SK-MEL-5 (cell line): Measurements from ENCODE around the gene ERGIC3. TPM values are rescaled to one million over a fixed set of nuclear protein-coding genes. Genes with fewer than 3 reads are reported as not detected.
"Not testable (repeated sequence)": the region's sequence is repeated elsewhere in the genome, so short reads cannot be mapped to it uniquely, and the experiment has no call there.

Source experiments
- DNase-seq: peaks from one replicate; pipeline ENCODE4 v3.0.0-alpha.2; 2016; ENCODE audit warnings: low read depth, low spot score
- in situ Hi-C: cut with HindIII; loops from 2 replicates; pipeline ENCODE4 v1.10.0; 2016; ENCODE audit warnings: low sequenced_read_pairs, high pct_unique_total_duplicates, low pct_unique_long_range_greater_than_20kb
- total RNA-seq: library from RNA; depleted of rRNA; stranded (reverse); fragments of >200 nt; shearing (Covaris generic); gene quantifications from 2 replicates; pipeline ENCODE4 v1.2.3, GENCODE V29; 2014

Gene ERGIC3
- total RNA-seq, 1 experiment from 2014 or later = 383 TPM

- DNase-seq, in situ Hi-C loops: not testable (repeated sequence)
Observed at GRCh38 chr20:35555461-35555860, 13.6 kb downstream of the ERGIC3 start.

DNA sequence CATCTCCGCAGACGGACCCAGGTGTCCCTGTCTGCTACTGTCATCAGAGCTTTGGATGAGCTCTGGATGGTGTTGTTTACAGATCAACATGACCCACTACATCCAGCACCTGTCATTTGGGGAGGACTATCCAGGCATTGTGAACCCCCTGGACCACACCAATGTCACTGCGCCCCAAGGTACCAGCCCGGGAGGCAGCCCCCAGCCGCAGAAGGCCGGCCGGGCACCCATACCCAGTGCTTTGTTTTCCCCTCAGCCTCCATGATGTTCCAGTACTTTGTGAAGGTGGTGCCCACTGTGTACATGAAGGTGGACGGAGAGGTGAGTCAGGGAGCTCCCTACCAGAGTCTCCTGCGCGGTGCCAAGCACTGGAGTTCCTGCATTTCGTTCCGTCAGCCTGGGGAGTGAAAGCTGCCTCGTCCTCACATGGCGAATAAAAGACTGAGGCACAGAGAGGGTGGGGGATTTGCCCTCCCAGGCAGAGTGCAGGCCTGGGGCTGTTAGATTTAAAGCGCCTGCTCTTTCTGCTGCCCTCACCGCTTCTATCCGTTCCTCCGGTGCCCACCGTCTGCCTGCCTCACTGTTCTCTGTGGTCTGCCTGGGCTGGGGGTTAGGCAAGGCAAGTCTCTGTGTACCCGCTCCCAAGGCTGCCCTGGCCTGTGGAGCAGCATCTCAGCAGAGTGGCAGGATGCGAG is 14.2 kb downstream of the ERGIC3 start:
- no peak for DNase-seq
- in situ Hi-C loops = no loop called here

GRCh38 chr20:35556871-35557270 is 15.0 kb downstream of the ERGIC3 start:
- in situ Hi-C loops = no loop called here
- DNase-seq = no peak

DNA sequence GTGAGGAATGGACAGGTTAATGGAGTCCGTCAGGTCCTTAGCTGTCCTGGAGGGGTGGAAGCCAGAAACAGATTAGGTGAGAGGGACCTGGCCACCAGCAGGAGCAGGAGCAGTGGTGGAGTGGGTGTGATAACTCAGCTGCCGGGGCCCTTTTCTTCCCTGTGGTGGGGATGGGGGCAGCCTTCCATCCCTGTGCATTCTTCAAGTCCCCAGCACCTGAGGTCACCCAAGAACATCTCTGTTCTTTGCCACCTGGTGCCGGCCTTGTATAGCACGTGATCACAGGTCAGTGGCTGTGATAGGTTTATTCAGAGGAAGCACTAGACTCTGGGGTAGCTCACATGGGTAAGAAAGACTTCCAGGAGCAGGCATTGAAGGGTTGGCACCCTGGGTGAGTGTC is 16.6 kb downstream of the ERGIC3 start:
- in situ Hi-C loops = no loop called here

DNA sequence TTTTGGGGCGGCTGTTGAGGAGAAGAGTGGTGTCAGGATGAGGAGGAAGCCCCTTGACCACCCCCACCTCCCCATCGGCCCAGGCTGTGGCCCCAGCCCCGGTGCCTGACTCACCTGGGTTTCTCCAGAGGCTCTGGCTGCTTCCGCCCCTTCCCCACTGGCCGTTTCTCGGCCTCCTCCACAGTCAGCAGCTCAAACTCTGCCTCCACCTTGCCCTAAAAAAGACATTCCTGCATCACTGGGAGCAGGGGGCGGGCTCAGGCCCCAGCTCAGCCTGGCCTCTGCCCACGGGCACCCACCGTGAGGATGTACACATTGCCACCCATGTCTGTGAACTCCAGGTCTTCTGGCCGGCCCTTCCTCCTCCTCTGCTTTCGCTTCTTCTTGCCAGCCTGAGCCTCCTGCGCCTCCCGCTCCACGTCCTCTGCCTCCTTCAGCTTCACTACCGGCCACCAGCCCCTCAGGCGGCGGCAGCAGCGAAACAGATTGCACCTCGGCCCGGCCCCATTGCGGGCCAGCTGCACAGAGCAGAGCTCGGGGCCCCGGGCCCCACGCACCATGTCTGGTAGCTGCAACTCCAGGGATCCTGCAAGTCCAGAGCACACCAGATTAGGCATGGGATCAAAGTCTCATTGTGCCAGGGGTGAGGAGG is 17.3 kb downstream of the ERGIC3 start:
- no peak for DNase-seq
- in situ Hi-C loops = no loop called here

More for the DNA sequence above, 16.6 kb downstream of the ERGIC3 start:
- DNase-seq = no peak

GRCh38 chr20:35560105-35560511 is 18.2 kb downstream of the ERGIC3 start:
- DNase-seq = no peak
- in situ Hi-C loops = no loop called here

- in situ Hi-C loops = no loop called here
- no peak for DNase-seq
Observed at GRCh38 chr20:35560541-35560940, 18.7 kb downstream of the ERGIC3 start.

DNA sequence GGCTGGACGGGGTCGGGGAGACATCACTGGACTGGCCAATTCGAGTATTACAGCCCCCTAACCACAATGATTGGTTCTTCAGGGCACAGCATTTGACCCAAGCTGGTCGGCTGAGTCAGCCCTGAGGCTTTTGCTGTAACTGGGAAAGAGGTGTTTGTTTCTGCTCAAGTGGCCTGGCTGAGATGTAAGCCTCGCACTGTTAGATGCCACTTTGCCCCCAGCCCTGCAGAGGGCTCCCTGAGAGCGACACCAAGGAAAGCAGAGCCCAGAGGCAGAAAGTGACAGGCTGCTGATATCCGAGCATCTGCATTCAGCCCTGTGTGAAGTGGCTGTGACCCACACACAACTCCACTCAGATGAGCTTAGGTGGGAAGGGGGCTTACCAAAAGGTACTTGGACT is 19.4 kb downstream of the ERGIC3 start:
- in situ Hi-C loops = no loop called here

DNA sequence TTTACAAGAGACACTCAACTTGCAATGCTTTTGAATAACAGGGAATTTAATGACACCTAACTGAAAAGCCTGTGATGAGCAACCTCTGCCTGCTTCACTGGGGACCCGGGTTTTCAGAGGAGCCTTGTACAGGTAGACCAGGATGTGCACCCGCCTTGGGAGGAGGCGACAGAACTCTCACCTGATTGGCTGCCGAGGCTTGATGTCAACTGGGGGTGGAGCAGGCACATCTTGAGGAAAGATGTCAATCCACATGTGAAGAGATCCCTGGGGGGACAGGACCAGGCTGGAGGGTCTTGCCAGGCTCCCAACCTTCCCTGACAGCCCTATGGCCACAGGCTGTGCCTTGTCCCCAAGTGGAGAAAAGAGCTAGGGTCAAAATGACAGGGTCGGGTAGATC is 19.8 kb downstream of the ERGIC3 start:
- in situ Hi-C loops = no loop called here
- DNase-seq = peak; percentile 19

More for the DNA sequence above, 19.4 kb downstream of the ERGIC3 start:
- DNase-seq = peak; percentile 65

- no peak for DNase-seq
- in situ Hi-C loops = no loop called here
Observed at GRCh38 chr20:35562541-35563110, 20.7 kb downstream of the ERGIC3 start.

- in situ Hi-C loops = no loop called here
- no peak for DNase-seq
Observed at GRCh38 chr20:35563834-35564233, 22.0 kb downstream of the ERGIC3 start.

GRCh38 chr20:35564905-35565304 is 23.0 kb downstream of the ERGIC3 start:
- no peak for DNase-seq
- in situ Hi-C loops = no loop called here

DNA sequence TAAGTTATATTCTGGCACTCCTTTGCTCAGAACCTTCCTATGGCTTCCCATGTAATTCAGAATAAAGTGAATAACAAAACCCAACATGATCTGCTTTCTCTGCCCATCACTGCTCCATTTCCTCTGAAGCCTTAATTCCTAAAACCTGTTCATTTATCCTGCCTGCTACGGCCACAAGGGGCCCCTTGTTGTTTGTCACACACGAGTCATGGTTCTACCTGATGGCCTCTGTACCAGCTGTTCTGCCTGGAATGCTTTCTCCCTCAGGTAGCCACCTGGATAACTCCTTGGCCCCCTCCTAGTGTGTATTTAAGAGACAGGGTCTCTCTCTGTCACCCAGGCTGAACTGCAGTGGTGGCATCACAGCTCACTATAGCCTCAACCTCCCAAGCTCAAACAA is 26.8 kb downstream of the ERGIC3 start:
- in situ Hi-C loops = no loop called here
- DNase-seq = peak; percentile 37

DNA sequence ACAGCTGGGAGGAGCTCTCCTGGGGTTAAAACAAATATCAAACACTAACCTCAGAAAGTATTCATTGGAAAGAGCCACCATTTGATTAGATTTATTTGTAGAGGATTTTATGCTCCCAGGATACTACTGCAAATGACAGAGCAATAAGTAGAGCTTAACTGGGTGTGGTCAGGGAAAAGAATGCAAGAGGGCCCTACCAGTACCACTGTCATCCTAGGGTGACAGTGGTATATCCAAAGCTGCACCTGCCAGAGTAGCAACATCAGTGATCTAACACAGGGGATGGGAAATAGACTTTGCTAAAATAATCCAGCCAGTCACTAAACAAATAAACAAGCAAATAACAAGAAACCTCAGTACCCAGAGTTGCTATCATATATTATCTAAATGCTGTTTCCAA is 29.7 kb downstream of the ERGIC3 start:
- DNase-seq = no peak
- in situ Hi-C loops = no loop called here

GRCh38 chr20:35572838-35573237 is 31.0 kb downstream of the ERGIC3 start:
- in situ Hi-C loops = no loop called here
- DNase-seq = no peak

- no peak for DNase-seq
- in situ Hi-C loops = no loop called here
Observed at GRCh38 chr20:35575958-35576357, 34.1 kb downstream of the ERGIC3 start.

DNA sequence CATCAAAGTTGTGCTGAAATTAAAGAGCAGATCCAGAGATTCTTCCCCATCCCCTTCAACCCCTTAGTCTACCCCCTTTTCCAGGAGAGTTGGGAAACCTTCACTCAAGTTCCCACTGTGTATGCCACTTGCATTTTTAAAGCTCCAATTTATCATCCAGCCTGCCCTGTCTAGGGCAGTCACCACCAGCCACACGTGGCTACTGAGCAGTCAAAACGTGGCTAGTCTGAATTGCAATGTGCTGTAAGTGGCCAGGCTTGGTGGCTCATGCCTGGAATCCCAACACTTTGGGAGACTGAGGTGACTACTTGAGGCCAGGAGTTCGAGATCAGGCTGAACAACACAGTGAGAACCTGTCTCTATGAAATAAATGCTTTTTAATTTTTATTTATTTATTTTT is 34.9 kb downstream of the ERGIC3 start:
- DNase-seq = no peak
- in situ Hi-C loops = no loop called here

DNA sequence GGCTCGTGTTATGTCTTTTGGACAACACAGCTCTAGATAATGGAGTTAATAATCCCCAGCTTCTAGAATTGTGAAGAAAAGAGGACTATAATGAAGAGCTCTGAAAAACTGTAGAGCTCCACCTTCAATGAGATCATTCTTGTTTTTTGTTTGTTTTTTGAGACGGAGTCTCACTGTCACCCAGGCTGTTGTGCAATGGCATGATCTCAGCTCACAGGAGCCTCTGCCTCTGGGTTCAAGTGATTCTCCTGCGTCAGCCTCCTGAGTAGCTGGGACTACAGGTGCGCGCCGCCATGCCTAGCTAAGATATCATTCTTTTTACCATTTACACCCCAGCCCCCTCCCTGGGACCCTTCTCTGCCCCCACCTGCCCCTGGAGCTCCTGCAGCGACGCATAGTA is 36.6 kb downstream of the ERGIC3 start:
- DNase-seq = no peak
- in situ Hi-C loops = no loop called here

- in situ Hi-C loops = no loop called here
- no peak for DNase-seq
Observed at GRCh38 chr20:35579196-35579595, 37.3 kb downstream of the ERGIC3 start.
